HG03039 (cell line): ENCODE data around the gene EFNB2.

Source experiments
- ATAC-seq: cut with Tn5 transposase; IDR thresholded peaks from one replicate; pipeline ENCODE4 v1.9.1; 2021; ENCODE audit warnings: mild to moderate bottlenecking, moderate library complexity; ENCODE audit not compliant: unreplicated experiment

EFNB2 gene

GRCh38 chr13:106526738-106527444, 8.6 kb downstream of the EFNB2 start:
- no peak for ATAC-seq

- ATAC-seq: no peak
Observed at GRCh38 chr13:106525865-106526264, 9.6 kb downstream of the EFNB2 start.

GRCh38 chr13:106524108-106524507, 11.4 kb downstream of the EFNB2 start:
- ATAC-seq: no peak

GRCh38 chr13:106523576-106523975, 11.9 kb downstream of the EFNB2 start:
- ATAC-seq: no peak

GRCh38 chr13:106522898-106523525, 12.4 kb downstream of the EFNB2 start:
- no peak for ATAC-seq

GRCh38 chr13:106522112-106522705, 13.3 kb downstream of the EFNB2 start:
- no peak for ATAC-seq

- ATAC-seq: no peak
Observed at GRCh38 chr13:106521095-106521799, 14.2 kb downstream of the EFNB2 start.

- no peak for ATAC-seq
Observed at GRCh38 chr13:106520251-106521054, 15.0 kb downstream of the EFNB2 start.

GRCh38 chr13:106518512-106518911, 16.9 kb downstream of the EFNB2 start:
- no peak for ATAC-seq

- ATAC-seq: no peak
Observed at GRCh38 chr13:106517109-106517847, 18.2 kb downstream of the EFNB2 start.

- no peak for ATAC-seq
Observed at GRCh38 chr13:106515635-106516254, 19.7 kb downstream of the EFNB2 start.

- ATAC-seq: no peak
Observed at GRCh38 chr13:106514928-106515634, 20.4 kb downstream of the EFNB2 start.

- ATAC-seq: no peak
Observed at GRCh38 chr13:106513025-106513983, 22.2 kb downstream of the EFNB2 start.

- peak; percentile 69 for ATAC-seq
Observed at GRCh38 chr13:106507560-106508274, 27.7 kb downstream of the EFNB2 start.

- no peak for ATAC-seq
Observed at GRCh38 chr13:106506286-106506685, 29.2 kb downstream of the EFNB2 start.

- ATAC-seq: no peak
Observed at GRCh38 chr13:106505732-106506131, 29.7 kb downstream of the EFNB2 start.

GRCh38 chr13:106505295-106505694, 30.2 kb downstream of the EFNB2 start:
- ATAC-seq: no peak
